Stomach smooth muscle (tissue), 2 donors: ENCODE results near the gene MACROH2A2.

Source experiments
- H3K27ac ChIP-seq: one replicate; pipeline ENCODE4 v1.7.0; 2013; ENCODE audit warnings: mild to moderate bottlenecking, low read length, inconsistent platforms
- H3K27me3 ChIP-seq, 2 donors: one replicate each; pipeline ENCODE4 v1.7.0; 2013; ENCODE audit warnings: low read length in 2 of 2; ENCODE audit not compliant: insufficient read depth in 2 of 2, control insufficient read depth in 1 of 2
- H3K36me3 ChIP-seq, 2 donors: one replicate each; pipeline ENCODE4 v1.7.0; 2013; ENCODE audit warnings: low read length in 2 of 2; ENCODE audit not compliant: control insufficient read depth in 2 of 2, insufficient read depth in 2 of 2
- H3K4me1 ChIP-seq: one replicate; pipeline ENCODE4 v1.7.0; 2013; ENCODE audit warnings: low read length; ENCODE audit not compliant: control insufficient read depth, insufficient read depth
- H3K4me3 ChIP-seq, 2 donors: one replicate each; pipeline ENCODE4 v1.7.0; 2013; ENCODE audit warnings: low read length in 2 of 2
- H3K9ac ChIP-seq, 2 donors: one replicate each; pipeline ENCODE4 v1.7.0; 2013; ENCODE audit warnings: low read length in 2 of 2, mild to moderate bottlenecking in 1 of 2
- H3K9me3 ChIP-seq, 2 donors: one replicate each; pipeline ENCODE4 v1.7.0; 2013; ENCODE audit warnings: low read length in 2 of 2; ENCODE audit not compliant: control insufficient read depth in 2 of 2
- donor health status: healthy.
- donor health status: Pancreatic carcinoma.

Gene MACROH2A2

GRCh38 chr10:70125918-70126552 lies 73.4 kb downstream of the MACROH2A2 start:
- Histone ChIP-seq H3K9ac (no peak overlapping the region), H3K27ac (no peak overlapping the region), H3K4me1 (peaks cover 3% of the 10 kb centered on the region), H3K9me3 (no peaks in the 10 kb centered on the region), H3K27me3 (no peaks in the 10 kb centered on the region), H3K36me3 (peaks cover 9 to 10% of the 10 kb centered on the region in 2 donors), H3K4me3 (no peak overlapping the region)

- no peak overlapping the region for H3K9ac ChIP-seq
- peaks cover 9 to 10% of the 10 kb centered on the region in 2 donors for H3K36me3 ChIP-seq
- no peaks in the 10 kb centered on the region for H3K27me3 ChIP-seq
- no peaks in the 10 kb centered on the region for H3K9me3 ChIP-seq
- no peak overlapping the region for H3K4me3 ChIP-seq
- H3K4me1 ChIP-seq, result peaks cover 5% of the 10 kb centered on the region
- H3K27ac ChIP-seq, result no peak overlapping the region
Observed at GRCh38 chr10:70126700-70127395, 74.2 kb downstream of the MACROH2A2 start.

DNA sequence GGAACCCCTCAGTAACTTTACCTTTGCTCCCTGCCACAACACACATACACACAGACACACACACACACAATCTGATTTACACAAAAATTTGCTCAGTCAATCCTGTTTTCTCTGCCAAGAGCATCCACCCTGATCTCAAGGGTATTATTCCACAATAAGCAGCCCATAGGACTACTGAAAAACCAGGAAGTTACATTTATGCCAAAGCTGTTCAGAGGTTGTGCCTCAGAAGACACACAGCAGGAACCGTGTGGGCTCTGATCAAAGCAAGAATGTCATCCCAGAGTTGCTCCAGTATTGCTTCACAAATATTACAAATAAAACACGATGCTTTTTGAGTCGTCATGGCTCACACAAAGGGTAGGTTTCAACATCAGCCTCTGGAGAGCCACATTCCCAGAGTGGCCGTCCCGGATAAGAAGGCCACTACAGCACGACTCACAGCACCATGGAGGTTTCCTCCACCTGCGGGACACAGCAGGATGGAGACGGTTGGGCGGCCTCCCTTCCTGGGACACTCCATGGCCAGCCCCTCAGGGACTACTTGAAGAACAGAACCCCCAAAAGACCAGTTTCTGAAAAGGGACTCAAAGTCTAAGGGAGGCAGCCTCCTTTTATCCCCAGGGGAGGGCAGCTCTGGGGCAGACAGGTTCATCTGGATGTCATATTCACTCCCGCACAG lies 78.4 kb downstream of the MACROH2A2 start:
- Histone ChIP-seq H3K4me3 (peak overlapping the region; percentile 84 to 86), H3K27ac (no peak overlapping the region), H3K36me3 (peaks cover 0 to 4% of the 10 kb centered on the region in 2 donors), H3K9me3 (no peaks in the 10 kb centered on the region), H3K4me1 (peaks cover 9% of the 10 kb centered on the region), H3K27me3 (no peaks in the 10 kb centered on the region), H3K9ac (no peak overlapping the region)

DNA sequence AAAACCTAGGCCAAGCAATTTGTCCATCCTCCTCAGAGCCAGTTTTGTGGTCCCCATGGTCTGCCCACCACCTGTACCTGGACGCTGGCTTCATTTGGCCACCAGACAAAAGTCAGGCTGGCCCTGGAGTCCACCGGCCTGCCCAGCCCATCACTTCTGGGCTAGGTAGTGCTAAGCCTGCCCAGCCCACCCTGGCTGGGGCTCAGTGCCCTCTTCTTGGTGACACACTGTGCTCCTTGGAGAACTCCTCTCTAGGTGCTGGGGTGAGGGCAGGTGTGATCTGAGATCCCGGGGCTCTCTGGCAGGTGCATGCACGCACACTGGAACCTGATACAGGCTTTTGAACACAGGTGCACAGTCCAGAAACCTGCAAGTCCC lies 78.9 kb downstream of the MACROH2A2 start:
- H3K4me1 ChIP-seq, result peaks cover 9% of the 10 kb centered on the region
- H3K27ac ChIP-seq, result no peak overlapping the region
- H3K4me3 ChIP-seq, result peak overlapping the region; percentile 84 to 86
- no peaks in the 10 kb centered on the region for H3K27me3 ChIP-seq
- peaks cover 0 to 4% of the 10 kb centered on the region in 2 donors for H3K36me3 ChIP-seq
- H3K9ac ChIP-seq, result no peak overlapping the region
- H3K9me3 ChIP-seq, result no peaks in the 10 kb centered on the region

DNA sequence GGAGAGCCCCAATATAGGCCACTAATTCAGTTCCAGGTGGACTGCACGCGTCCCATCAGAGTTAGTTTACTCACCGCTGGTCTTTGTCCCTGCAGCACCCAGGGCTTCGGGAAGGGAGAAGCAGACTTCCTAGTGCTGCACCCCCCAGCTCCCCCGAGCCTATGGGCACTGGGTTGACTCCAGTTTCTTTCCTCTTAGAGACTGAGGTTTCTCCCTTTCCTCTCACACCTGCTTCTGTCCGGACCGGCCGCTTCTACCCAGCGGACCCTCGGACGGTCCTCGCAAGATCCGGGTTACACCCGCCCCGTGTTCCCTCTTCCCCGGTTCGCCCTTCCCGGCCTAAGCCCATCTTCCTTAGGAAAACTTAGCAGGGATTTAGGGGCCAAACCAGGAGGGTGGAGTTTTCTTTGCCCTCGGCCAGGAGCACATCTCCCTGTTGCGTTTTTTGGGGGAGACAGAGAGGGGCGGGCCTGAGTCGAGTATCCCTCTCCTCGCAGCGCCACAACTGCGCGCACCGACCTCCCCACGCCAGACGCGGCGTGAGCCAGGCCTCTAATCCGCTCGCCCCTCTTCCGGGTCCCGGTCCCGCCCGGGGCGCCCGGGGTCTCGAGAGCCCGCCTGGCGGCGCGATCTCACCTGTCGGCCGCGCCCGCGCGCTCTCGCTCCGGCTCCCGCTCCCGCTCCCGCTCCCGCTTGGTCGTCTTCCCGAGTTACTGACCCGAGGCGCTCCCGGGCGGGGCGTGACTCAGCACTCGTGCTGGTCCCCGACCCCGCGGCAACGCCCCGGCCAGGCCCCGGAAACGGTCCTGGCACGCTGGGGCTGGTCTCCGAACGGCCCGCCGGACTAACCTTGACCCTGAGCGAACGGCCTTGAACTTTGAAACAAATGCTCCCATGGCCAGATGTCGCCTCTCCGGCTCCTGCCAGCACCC lies 79.7 kb downstream of the MACROH2A2 start, which contains the start of gene AIFM2:
TSS of gene AIFM2 (minus strand) at position 728 of the 932 bp plus-strand sequence. CDS start 8,741 bp downstream, outside the sequence.
- H3K9ac ChIP-seq, result peak within 1 kb of the TSS; percentile 84 to 91
- H3K27me3 ChIP-seq, result no peaks in the 10 kb centered on the region
- H3K9me3 ChIP-seq, result no peaks in the 10 kb centered on the region
- H3K4me3 ChIP-seq, result peak within 1 kb of the TSS; percentile 84 to 86
- peak within 1 kb of the TSS; percentile 60 for H3K27ac ChIP-seq
- H3K36me3 ChIP-seq, result peaks cover 0 to 4% of the 10 kb centered on the region in 2 donors
- H3K4me1 ChIP-seq, result peaks cover 9% of the 10 kb centered on the region

DNA sequence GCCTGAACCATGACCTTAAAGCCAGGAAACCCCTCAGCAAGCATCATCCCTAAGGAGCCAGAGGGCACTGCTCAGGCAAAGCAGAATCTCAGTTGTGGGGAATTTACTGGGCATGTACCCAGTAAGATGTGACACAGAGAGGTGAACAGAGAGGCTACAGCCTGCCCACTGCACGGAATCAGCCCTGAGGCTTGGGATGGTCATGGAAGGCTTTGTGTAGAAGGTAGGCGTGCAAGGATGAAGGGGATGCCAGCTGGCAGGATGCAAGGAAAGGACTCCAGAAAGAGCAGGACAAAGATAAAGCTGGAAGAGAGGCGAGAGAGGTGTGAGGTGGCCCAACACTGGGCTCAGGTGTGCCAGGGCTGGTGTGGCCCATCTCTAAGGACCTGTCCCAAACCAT lies 82.4 kb downstream of the MACROH2A2 start:
- Histone ChIP-seq H3K27me3 (no peaks in the 10 kb centered on the region), H3K4me3 (no peak overlapping the region), H3K27ac (no peak overlapping the region), H3K9ac (no peak overlapping the region), H3K36me3 (peaks cover 4 to 7% of the 10 kb centered on the region in 2 donors), H3K9me3 (no peaks in the 10 kb centered on the region), H3K4me1 (peaks cover 9% of the 10 kb centered on the region)

GRCh38 chr10:70135684-70136083 lies 83.0 kb downstream of the MACROH2A2 start:
- peaks cover 9% of the 10 kb centered on the region for H3K4me1 ChIP-seq
- no peak overlapping the region for H3K4me3 ChIP-seq
- H3K9ac ChIP-seq, result no peak overlapping the region
- no peaks in the 10 kb centered on the region for H3K9me3 ChIP-seq
- H3K27ac ChIP-seq, result no peak overlapping the region
- H3K36me3 ChIP-seq, result peaks cover 4 to 7% of the 10 kb centered on the region in 2 donors
- no peaks in the 10 kb centered on the region for H3K27me3 ChIP-seq

- Histone ChIP-seq H3K4me3 (no peak overlapping the region), H3K9me3 (no peaks in the 10 kb centered on the region), H3K36me3 (peaks cover 4 to 7% of the 10 kb centered on the region in 2 donors), H3K27me3 (no peaks in the 10 kb centered on the region), H3K4me1 (peaks cover 6% of the 10 kb centered on the region), H3K9ac (no peak overlapping the region), H3K27ac (no peak overlapping the region)
Observed at GRCh38 chr10:70137135-70137534, 84.5 kb downstream of the MACROH2A2 start.

GRCh38 chr10:70137927-70138883 lies 85.6 kb downstream of the MACROH2A2 start:
- Histone ChIP-seq H3K4me1 (peaks cover 2% of the 10 kb centered on the region), H3K4me3 (no peak overlapping the region), H3K27ac (no peak overlapping the region), H3K9me3 (no peaks in the 10 kb centered on the region), H3K9ac (no peak overlapping the region), H3K27me3 (no peaks in the 10 kb centered on the region), H3K36me3 (peaks cover 4 to 7% of the 10 kb centered on the region in 2 donors)
